SK-N-SH treated with all-trans-retinoic acid at 6 μM for 48 hours (cell line): Measurements from ENCODE around the gene AKT1S1.
"Not testable (repeated sequence)": the region's sequence is repeated elsewhere in the genome, so short reads cannot be mapped to it uniquely, and the experiment has no call there.

Experiments
- ATAC-seq: fragments of 200-7000 bp; cut with Tn5 transposase; 3 replicates; pipeline ENCODE4 v1.9.1; 2020; ENCODE audit warnings: mild to moderate bottlenecking, moderate library complexity
- ARNTL ChIP-seq: fragments of 450-650 bp; formaldehyde crosslinking; IDR thresholded peaks from 2 replicates; pipeline ENCODE4 v1.5.0; 2020; ENCODE audit warnings: low read depth, mild to moderate bottlenecking, moderate library complexity, borderline replicate concordance
- PPARA ChIP-seq: fragments of 250-450 bp; sonication (Bioruptor Pico); IDR thresholded peaks from 2 replicates; pipeline ENCODE4 v1.5.0; 2020; ENCODE audit warnings: mild to moderate bottlenecking, borderline replicate concordance

The AKT1S1 gene

GRCh38 chr19:49820125-49820524 is 57.0 kb downstream of the AKT1S1 start:
- ATAC-seq = no peak

GRCh38 chr19:49819452-49820115 is 57.6 kb downstream of the AKT1S1 start:
- not testable (repeated sequence) for ATAC-seq

More at GRCh38 chr19:49820125-49820524, 57.0 kb downstream of the AKT1S1 start:
- TF ChIP-seq ARNTL (CRISPR knock-in tag) (no peak), PPARA (CRISPR knock-in tag) (no peak)
- TF ChIP-seq, all 23 proteins: peak for 0
